ENCODE measurements around the gene GNS. TPM values are rescaled to one million over a fixed set of nuclear protein-coding genes. Genes with fewer than 3 reads are reported as not detected.

Gene GNS
- total and polyA plus RNA-seq, 2 of the 13 experiments (the other 11 are each of a cell fraction or from before 2014, with no cell fraction given): 49.8 to 51.0 TPM

GRCh38 chr12:64759035-64759894 is at the start of gene GNS (continued):
- TF ChIP-seq CREB3 (CRISPR knock-in tag; IDR thresholded peaks at IDR 0.05) (0 out of 2 replicates have a peak, but pooled peaks have one; percentile 64), MXI1 (IDR thresholded peaks at IDR 0.05; ENCODE audit: borderline replicate concordance, low read depth, low read length) (0 out of 3 replicates have a peak, but pooled peaks have one; percentile 24), ZNF607 (CRISPR knock-in tag; IDR thresholded peaks at IDR 0.05; ENCODE audit: borderline replicate concordance) (peak; percentile 77; the same call in 1 of the 2 replicates), KLF16 (CRISPR knock-in tag; IDR thresholded peaks at IDR 0.05) (peak in 1 of 2 experiments; percentile 80; a peak in 2 of 4 replicates), GATAD2A (CRISPR knock-in tag; IDR thresholded peaks at IDR 0.05) (no peak; the same call in none of the 2 replicates), SP5 (CRISPR knock-in tag; IDR thresholded peaks at IDR 0.05; ENCODE audit: borderline replicate concordance, low read depth) (peak; percentile 100), KLF13 (CRISPR knock-in tag; IDR thresholded peaks at IDR 0.05) (no peak), MEF2D (CRISPR knock-in tag; IDR thresholded peaks at IDR 0.05) (peak; percentile 89), ZBTB4 (CRISPR knock-in tag; IDR thresholded peaks at IDR 0.05; ENCODE audit: borderline replicate concordance) (no peak), ZXDC (CRISPR knock-in tag; IDR thresholded peaks at IDR 0.05) (no peak), NR2C2 (CRISPR knock-in tag; IDR thresholded peaks at IDR 0.05; ENCODE audit: borderline replicate concordance) (peak; percentile 84; the same call in 1 of the 2 replicates), HNF1A (IDR thresholded peaks at IDR 0.05; ENCODE audit: low read depth) (no peak), HNF1A (CRISPR knock-in tag; IDR thresholded peaks at IDR 0.05; ENCODE audit: borderline replicate concordance) (no peak), ZNF570 (CRISPR knock-in tag; IDR thresholded peaks at IDR 0.05; ENCODE audit: borderline replicate concordance) (no peak), ONECUT2 (CRISPR knock-in tag; IDR thresholded peaks at IDR 0.05) (0 out of 2 replicates have a peak, but pooled peaks have one; percentile 6), ZNF501 (CRISPR knock-in tag; IDR thresholded peaks at IDR 0.05) (peak; percentile 86), ZNF350 (CRISPR knock-in tag; IDR thresholded peaks at IDR 0.05; ENCODE audit: borderline replicate concordance, low read depth) (no peak)

Data from HepG2 (cell line).